Measurements from ENCODE around the gene LRRC4C. TPM values are rescaled to one million over a fixed set of nuclear protein-coding genes. Genes with fewer than 3 reads are reported as not detected.

The LRRC4C gene
- total and polyA plus RNA-seq, 2 experiments from 2014 or later: 0.35 to 1.1 TPM

GRCh38 chr11:40894501-40894900, 565.0 kb downstream of the LRRC4C start:
- H3K27me3 Mint-ChIP-seq (ENCODE audit: insufficient read depth, low read depth, poor library complexity): no peaks in the 10 kb centered on the region
- no peak overlapping the region for H3K4me3 ChIP-seq
- no peak overlapping the region for H3K27ac ChIP-seq (ENCODE audit: low read depth)
- no peak overlapping the region for H3K4me2 ChIP-seq
- ATAC-seq: no peak
- TF ChIP-seq, protein P1, sequence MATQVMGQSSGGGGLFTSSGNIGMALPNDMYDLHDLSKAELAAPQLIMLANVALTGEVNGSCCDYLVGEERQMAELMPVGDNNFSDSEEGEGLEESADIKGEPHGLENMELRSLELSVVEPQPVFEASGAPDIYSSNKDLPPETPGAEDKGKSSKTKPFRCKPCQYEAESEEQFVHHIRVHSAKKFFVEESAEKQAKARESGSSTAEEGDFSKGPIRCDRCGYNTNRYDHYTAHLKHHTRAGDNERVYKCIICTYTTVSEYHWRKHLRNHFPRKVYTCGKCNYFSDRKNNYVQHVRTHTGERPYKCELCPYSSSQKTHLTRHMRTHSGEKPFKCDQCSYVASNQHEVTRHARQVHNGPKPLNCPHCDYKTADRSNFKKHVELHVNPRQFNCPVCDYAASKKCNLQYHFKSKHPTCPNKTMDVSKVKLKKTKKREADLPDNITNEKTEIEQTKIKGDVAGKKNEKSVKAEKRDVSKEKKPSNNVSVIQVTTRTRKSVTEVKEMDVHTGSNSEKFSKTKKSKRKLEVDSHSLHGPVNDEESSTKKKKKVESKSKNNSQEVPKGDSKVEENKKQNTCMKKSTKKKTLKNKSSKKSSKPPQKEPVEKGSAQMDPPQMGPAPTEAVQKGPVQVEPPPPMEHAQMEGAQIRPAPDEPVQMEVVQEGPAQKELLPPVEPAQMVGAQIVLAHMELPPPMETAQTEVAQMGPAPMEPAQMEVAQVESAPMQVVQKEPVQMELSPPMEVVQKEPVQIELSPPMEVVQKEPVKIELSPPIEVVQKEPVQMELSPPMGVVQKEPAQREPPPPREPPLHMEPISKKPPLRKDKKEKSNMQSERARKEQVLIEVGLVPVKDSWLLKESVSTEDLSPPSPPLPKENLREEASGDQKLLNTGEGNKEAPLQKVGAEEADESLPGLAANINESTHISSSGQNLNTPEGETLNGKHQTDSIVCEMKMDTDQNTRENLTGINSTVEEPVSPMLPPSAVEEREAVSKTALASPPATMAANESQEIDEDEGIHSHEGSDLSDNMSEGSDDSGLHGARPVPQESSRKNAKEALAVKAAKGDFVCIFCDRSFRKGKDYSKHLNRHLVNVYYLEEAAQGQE (IDR thresholded peaks at IDR 0.05; ENCODE audit: unreplicated experiment): no peak
- TF ChIP-seq CREB1 (CRISPR knock-in tag; IDR thresholded peaks at IDR 0.05; ENCODE audit: low read depth) (no peak), ZNF331 (CRISPR knock-in tag; IDR thresholded peaks at IDR 0.05; ENCODE audit: low read depth) (no peak), NANOG (IDR thresholded peaks at IDR 0.05; ENCODE audit: borderline replicate concordance) (no peak), EZH2phosphoT487 (IDR thresholded peaks at IDR 0.05; ENCODE audit: unreplicated experiment) (no peak), ZNF114 (CRISPR knock-in tag; IDR thresholded peaks at IDR 0.05) (no peak), EZH2 (IDR thresholded peaks at IDR 0.05; ENCODE audit: low read depth, unreplicated experiment) (no peak), STAT1 (IDR thresholded peaks at IDR 0.05; ENCODE audit: unreplicated experiment) (no peak), POLR2AphosphoS5 (IDR thresholded peaks at IDR 0.05; ENCODE audit: low read depth) (no peak), JUNB (IDR thresholded peaks at IDR 0.05; ENCODE audit: unreplicated experiment) (no peak)
- TF ChIP-seq, protein P2, sequence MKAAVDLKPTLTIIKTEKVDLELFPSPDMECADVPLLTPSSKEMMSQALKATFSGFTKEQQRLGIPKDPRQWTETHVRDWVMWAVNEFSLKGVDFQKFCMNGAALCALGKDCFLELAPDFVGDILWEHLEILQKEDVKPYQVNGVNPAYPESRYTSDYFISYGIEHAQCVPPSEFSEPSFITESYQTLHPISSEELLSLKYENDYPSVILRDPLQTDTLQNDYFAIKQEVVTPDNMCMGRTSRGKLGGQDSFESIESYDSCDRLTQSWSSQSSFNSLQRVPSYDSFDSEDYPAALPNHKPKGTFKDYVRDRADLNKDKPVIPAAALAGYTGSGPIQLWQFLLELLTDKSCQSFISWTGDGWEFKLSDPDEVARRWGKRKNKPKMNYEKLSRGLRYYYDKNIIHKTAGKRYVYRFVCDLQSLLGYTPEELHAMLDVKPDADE (IDR thresholded peaks at IDR 0.05): no peak
- TF ChIP-seq, protein P3, sequence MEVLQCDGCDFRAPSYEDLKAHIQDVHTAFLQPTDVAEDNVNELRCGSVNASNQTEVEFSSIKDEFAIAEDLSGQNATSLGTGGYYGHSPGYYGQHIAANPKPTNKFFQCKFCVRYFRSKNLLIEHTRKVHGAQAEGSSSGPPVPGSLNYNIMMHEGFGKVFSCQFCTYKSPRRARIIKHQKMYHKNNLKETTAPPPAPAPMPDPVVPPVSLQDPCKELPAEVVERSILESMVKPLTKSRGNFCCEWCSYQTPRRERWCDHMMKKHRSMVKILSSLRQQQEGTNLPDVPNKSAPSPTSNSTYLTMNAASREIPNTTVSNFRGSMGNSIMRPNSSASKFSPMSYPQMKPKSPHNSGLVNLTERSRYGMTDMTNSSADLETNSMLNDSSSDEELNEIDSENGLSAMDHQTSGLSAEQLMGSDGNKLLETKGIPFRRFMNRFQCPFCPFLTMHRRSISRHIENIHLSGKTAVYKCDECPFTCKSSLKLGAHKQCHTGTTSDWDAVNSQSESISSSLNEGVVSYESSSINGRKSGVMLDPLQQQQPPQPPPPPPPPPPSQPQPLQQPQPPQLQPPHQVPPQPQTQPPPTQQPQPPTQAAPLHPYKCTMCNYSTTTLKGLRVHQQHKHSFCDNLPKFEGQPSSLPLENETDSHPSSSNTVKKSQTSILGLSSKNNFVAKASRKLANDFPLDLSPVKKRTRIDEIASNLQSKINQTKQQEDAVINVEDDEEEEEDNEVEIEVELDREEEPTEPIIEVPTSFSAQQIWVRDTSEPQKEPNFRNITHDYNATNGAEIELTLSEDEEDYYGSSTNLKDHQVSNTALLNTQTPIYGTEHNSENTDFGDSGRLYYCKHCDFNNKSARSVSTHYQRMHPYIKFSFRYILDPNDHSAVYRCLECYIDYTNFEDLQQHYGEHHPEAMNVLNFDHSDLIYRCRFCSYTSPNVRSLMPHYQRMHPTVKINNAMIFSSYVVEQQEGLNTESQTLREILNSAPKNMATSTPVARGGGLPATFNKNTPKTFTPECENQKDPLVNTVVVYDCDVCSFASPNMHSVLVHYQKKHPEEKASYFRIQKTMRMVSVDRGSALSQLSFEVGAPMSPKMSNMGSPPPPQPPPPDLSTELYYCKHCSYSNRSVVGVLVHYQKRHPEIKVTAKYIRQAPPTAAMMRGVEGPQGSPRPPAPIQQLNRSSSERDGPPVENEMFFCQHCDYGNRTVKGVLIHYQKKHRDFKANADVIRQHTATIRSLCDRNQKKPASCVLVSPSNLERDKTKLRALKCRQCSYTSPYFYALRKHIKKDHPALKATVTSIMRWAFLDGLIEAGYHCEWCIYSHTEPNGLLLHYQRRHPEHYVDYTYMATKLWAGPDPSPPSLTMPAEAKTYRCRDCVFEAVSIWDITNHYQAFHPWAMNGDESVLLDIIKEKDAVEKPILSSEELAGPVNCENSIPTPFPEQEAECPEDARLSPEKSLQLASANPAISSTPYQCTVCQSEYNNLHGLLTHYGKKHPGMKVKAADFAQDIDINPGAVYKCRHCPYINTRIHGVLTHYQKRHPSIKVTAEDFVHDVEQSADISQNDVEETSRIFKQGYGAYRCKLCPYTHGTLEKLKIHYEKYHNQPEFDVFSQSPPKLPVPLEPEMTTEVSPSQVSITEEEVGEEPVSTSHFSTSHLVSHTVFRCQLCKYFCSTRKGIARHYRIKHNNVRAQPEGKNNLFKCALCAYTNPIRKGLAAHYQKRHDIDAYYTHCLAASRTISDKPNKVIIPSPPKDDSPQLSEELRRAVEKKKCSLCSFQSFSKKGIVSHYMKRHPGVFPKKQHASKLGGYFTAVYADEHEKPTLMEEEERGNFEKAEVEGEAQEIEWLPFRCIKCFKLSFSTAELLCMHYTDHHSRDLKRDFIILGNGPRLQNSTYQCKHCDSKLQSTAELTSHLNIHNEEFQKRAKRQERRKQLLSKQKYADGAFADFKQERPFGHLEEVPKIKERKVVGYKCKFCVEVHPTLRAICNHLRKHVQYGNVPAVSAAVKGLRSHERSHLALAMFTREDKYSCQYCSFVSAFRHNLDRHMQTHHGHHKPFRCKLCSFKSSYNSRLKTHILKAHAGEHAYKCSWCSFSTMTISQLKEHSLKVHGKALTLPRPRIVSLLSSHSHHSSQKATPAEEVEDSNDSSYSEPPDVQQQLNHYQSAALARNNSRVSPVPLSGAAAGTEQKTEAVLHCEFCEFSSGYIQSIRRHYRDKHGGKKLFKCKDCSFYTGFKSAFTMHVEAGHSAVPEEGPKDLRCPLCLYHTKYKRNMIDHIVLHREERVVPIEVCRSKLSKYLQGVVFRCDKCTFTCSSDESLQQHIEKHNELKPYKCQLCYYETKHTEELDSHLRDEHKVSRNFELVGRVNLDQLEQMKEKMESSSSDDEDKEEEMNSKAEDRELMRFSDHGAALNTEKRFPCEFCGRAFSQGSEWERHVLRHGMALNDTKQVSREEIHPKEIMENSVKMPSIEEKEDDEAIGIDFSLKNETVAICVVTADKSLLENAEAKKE (CRISPR knock-in tag; IDR thresholded peaks at IDR 0.05): no peak
- TF ChIP-seq, protein P4, sequence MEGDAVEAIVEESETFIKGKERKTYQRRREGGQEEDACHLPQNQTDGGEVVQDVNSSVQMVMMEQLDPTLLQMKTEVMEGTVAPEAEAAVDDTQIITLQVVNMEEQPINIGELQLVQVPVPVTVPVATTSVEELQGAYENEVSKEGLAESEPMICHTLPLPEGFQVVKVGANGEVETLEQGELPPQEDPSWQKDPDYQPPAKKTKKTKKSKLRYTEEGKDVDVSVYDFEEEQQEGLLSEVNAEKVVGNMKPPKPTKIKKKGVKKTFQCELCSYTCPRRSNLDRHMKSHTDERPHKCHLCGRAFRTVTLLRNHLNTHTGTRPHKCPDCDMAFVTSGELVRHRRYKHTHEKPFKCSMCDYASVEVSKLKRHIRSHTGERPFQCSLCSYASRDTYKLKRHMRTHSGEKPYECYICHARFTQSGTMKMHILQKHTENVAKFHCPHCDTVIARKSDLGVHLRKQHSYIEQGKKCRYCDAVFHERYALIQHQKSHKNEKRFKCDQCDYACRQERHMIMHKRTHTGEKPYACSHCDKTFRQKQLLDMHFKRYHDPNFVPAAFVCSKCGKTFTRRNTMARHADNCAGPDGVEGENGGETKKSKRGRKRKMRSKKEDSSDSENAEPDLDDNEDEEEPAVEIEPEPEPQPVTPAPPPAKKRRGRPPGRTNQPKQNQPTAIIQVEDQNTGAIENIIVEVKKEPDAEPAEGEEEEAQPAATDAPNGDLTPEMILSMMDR (conservative IDR thresholded peaks at IDR 0.05; ENCODE audit: low read depth in 2 of 2): no peak
- H4K20me1 ChIP-seq (replicated peaks; ENCODE audit: insufficient read depth): no peaks in the 10 kb centered on the region
- no peaks in the 10 kb centered on the region for H3K4me1 Mint-ChIP-seq
- H2AFZ ChIP-seq: no peak overlapping the region
- no peaks in the 10 kb centered on the region for H3K36me3 Mint-ChIP-seq (ENCODE audit: low read depth)
- H3K9me2 ChIP-seq (ENCODE audit: insufficient read depth): no peaks in the 10 kb centered on the region
- H3K79me2 ChIP-seq (replicated peaks; ENCODE audit: insufficient read depth): no peaks in the 10 kb centered on the region
- no peak overlapping the region for H3K4me3 Mint-ChIP-seq
- no peaks in the 10 kb centered on the region for H3F3A ChIP-seq (replicated peaks; ENCODE audit: low read depth)
- no peaks in the 10 kb centered on the region for H3K27me3 ChIP-seq (ENCODE audit: insufficient read depth)
- H3K9me3 Mint-ChIP-seq: no peaks in the 10 kb centered on the region
- H3K36me3 ChIP-seq (ENCODE audit: insufficient read depth): no peaks in the 10 kb centered on the region
- no peak overlapping the region for H3K27ac Mint-ChIP-seq
- no peak for DNase-seq (ENCODE audit: low spot score)
- H3K4me1 ChIP-seq (ENCODE audit: insufficient read depth): no peaks in the 10 kb centered on the region

All from GM23338 (cell line).